Measurements from ENCODE around the gene MCM5.

The MCM5 gene

DNA sequence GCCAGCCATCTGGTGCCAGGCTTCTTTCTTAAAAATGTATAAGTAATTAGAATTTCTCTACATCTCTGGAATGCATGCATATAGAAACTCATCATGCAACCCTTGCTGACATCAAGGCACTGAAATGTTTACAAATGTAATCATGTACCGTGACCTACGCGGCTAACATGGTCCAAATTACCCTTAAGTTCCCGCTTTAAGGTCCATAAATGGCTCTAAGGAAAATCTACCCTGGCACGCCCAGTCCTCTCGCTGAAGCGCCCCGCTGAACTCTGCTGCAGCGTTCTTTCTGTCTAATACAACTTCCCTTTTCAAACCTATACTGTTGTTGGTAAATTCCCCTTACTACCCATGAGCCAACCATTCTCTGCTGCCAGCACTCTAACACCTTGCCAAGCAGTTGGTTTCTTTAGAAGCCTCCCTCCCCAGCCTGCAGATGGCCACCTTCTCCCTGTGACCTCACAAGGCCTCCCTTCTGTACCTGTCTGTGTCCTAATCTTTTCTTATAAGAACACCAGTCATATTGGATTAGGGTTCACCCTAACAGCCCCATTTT, 32.5 kb upstream of the MCM5 start:
- no peak overlapping the region for H3K4me3 Mint-ChIP-seq
- peaks cover 28% of the 10 kb centered on the region for H3K27me3 Mint-ChIP-seq
- no peak overlapping the region for H3K27ac Mint-ChIP-seq (ENCODE audit: low read depth)
- no peak for ATAC-seq (replicated peaks; ENCODE audit: extremely low read depth, poor library complexity, severe bottlenecking)
- H3K36me3 Mint-ChIP-seq (ENCODE audit: insufficient read depth), result peaks cover 13% of the 10 kb centered on the region
- peaks cover 7% of the 10 kb centered on the region for H3K4me1 Mint-ChIP-seq
- DNase-seq (ENCODE audit: low spot score in 2 of 2), result no peak
- no peaks in the 10 kb centered on the region for H3K9me3 Mint-ChIP-seq

GRCh38 chr22:35368386-35368785, 31.6 kb upstream of the MCM5 start:
- H3K27me3 Mint-ChIP-seq, result peaks cover 28% of the 10 kb centered on the region
- ATAC-seq (replicated peaks; ENCODE audit: extremely low read depth, poor library complexity, severe bottlenecking), result no peak
- no peak overlapping the region for H3K27ac Mint-ChIP-seq (ENCODE audit: low read depth)
- H3K4me3 Mint-ChIP-seq, result no peak overlapping the region
- no peak for DNase-seq (ENCODE audit: low spot score in 2 of 2)
- H3K9me3 Mint-ChIP-seq, result no peaks in the 10 kb centered on the region
- H3K36me3 Mint-ChIP-seq (ENCODE audit: insufficient read depth), result peaks cover 15% of the 10 kb centered on the region
- H3K4me1 Mint-ChIP-seq, result peaks cover 7% of the 10 kb centered on the region

DNA sequence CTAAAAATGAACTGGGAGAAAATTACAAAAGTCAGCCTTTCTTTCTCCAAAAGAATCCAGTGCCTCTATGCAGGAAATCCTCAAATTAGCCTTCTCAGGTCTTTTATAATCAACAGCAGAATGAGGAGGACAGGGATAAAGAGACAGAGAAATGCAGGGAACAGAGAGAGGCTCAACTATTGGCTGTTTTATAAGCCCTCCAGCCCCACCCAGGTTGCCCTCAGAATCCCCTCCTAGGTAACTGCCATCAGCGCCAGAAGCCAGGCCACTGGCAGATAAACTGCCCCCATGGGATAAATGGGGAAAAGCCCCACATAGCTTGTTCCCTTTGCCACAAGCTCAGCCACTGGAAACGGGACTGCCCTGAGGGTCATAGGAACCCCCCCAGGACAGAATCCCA, 29.9 kb upstream of the MCM5 start:
- H3K9me3 Mint-ChIP-seq, result no peaks in the 10 kb centered on the region
- H3K36me3 Mint-ChIP-seq (ENCODE audit: insufficient read depth), result peaks cover 15% of the 10 kb centered on the region
- H3K4me3 Mint-ChIP-seq, result no peak overlapping the region
- DNase-seq (ENCODE audit: low spot score in 2 of 2) (no peak), ATAC-seq (replicated peaks; ENCODE audit: extremely low read depth, poor library complexity, severe bottlenecking) (no peak)
- H3K27ac Mint-ChIP-seq (ENCODE audit: low read depth), result no peak overlapping the region
- peaks cover 7% of the 10 kb centered on the region for H3K4me1 Mint-ChIP-seq
- peaks cover 27% of the 10 kb centered on the region for H3K27me3 Mint-ChIP-seq

DNA sequence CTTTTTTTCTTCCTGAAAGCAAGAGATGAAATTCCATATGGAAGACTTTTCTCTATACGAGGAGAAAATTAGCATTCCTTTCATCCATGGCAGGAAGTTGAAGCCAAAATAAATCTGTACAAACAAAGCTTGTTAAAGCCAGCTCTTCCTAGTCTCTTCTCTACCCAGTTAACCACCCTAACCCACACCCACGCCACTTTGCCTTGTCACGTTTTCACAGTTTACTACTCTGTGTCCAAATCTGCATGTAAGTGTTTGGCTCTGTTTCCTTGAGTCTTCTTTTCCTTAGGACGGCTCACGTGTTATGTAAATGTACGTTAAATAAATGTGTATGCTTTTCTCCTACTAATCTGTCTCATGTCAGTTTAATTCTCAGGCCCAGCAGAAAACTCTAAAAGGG, 26.2 kb upstream of the MCM5 start:
- no peak overlapping the region for H3K4me3 Mint-ChIP-seq
- no peaks in the 10 kb centered on the region for H3K9me3 Mint-ChIP-seq
- ATAC-seq (replicated peaks; ENCODE audit: extremely low read depth, poor library complexity, severe bottlenecking) (no peak), DNase-seq (ENCODE audit: low spot score in 2 of 2) (no peak)
- H3K27me3 Mint-ChIP-seq, result peaks cover 5% of the 10 kb centered on the region
- H3K4me1 Mint-ChIP-seq, result peaks cover 7% of the 10 kb centered on the region
- H3K36me3 Mint-ChIP-seq (ENCODE audit: insufficient read depth), result peaks cover 15% of the 10 kb centered on the region
- no peak overlapping the region for H3K27ac Mint-ChIP-seq (ENCODE audit: low read depth)

DNA sequence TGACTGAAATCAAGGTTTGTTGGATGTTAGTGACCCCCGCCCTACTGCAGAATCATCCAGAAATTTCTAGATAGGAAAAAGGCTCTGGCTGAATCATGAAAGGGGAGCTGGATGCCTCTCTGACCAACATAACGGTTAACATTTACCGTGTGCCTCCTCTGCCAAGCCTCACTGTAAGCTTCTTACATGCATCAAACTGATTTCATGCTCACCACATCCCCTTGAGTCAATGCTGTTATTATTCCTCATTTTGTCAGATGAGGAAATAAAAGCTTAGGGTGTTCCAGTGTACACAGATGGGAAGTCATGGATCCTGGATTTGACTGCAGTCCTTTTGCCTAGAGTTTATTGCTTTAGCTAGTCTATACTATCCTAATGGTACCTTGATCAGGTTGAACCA, 24.9 kb upstream of the MCM5 start:
- DNase-seq (ENCODE audit: low spot score in 2 of 2) (no peak), ATAC-seq (replicated peaks; ENCODE audit: extremely low read depth, poor library complexity, severe bottlenecking) (no peak)
- peaks cover 15% of the 10 kb centered on the region for H3K36me3 Mint-ChIP-seq (ENCODE audit: insufficient read depth)
- H3K9me3 Mint-ChIP-seq, result no peaks in the 10 kb centered on the region
- H3K27ac Mint-ChIP-seq (ENCODE audit: low read depth), result no peak overlapping the region
- peaks cover 7% of the 10 kb centered on the region for H3K4me1 Mint-ChIP-seq
- no peak overlapping the region for H3K4me3 Mint-ChIP-seq
- peaks cover under 1% of the 10 kb centered on the region for H3K27me3 Mint-ChIP-seq

DNA sequence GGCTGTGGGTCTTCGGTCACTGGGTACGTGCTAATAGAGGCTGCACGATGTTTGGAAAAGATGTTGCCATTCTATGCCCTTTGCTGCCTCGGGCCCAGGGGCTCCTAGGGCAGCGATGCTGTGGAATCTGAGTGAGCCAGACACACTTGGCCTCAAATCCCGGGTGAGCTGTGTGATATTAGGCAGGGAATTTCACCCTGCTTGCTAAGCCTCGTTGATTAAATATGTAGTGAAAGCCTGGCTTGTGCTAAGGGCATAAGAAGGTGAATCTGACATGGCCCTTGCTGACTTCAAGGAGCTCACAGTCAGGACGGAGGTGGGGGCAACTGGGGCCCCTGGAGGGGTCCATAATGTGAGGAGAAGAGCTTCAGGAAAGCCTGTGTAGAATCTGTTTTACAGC, 24.4 kb upstream of the MCM5 start:
- Mint-ChIP-seq H3K9me3 (no peaks in the 10 kb centered on the region), H3K27me3 (peaks cover 5% of the 10 kb centered on the region), H3K36me3 (ENCODE audit: insufficient read depth) (peaks cover 14% of the 10 kb centered on the region), H3K27ac (ENCODE audit: low read depth) (no peak overlapping the region), H3K4me1 (peaks cover 11% of the 10 kb centered on the region), H3K4me3 (no peak overlapping the region)
- DNase-seq (ENCODE audit: low spot score in 2 of 2) (no peak), ATAC-seq (replicated peaks; ENCODE audit: extremely low read depth, poor library complexity, severe bottlenecking) (no peak)

- DNase-seq (ENCODE audit: low spot score in 2 of 2) (no peak), ATAC-seq (replicated peaks; ENCODE audit: extremely low read depth, poor library complexity, severe bottlenecking) (no peak)
- H3K4me1 Mint-ChIP-seq, result peaks cover 13% of the 10 kb centered on the region
- H3K36me3 Mint-ChIP-seq (ENCODE audit: insufficient read depth), result peaks cover 10% of the 10 kb centered on the region
- H3K4me3 Mint-ChIP-seq, result no peak overlapping the region
- H3K27me3 Mint-ChIP-seq, result peaks cover 7% of the 10 kb centered on the region
- H3K9me3 Mint-ChIP-seq, result no peaks in the 10 kb centered on the region
- H3K27ac Mint-ChIP-seq (ENCODE audit: low read depth), result no peak overlapping the region
Measured at GRCh38 chr22:35376728-35377472, 23.0 kb upstream of the MCM5 start.

GRCh38 chr22:35377735-35378134, 22.2 kb upstream of the MCM5 start:
- H3K36me3 Mint-ChIP-seq (ENCODE audit: insufficient read depth), result peaks cover 3% of the 10 kb centered on the region
- ATAC-seq (replicated peaks; ENCODE audit: extremely low read depth, poor library complexity, severe bottlenecking) (no peak), DNase-seq (ENCODE audit: low spot score in 2 of 2) (no peak)
- H3K4me1 Mint-ChIP-seq, result peaks cover 12% of the 10 kb centered on the region
- no peak overlapping the region for H3K27ac Mint-ChIP-seq (ENCODE audit: low read depth)
- H3K9me3 Mint-ChIP-seq, result no peaks in the 10 kb centered on the region
- H3K27me3 Mint-ChIP-seq, result peaks cover 7% of the 10 kb centered on the region
- no peak overlapping the region for H3K4me3 Mint-ChIP-seq

GRCh38 chr22:35378621-35379020, 21.3 kb upstream of the MCM5 start:
- Mint-ChIP-seq H3K9me3 (no peaks in the 10 kb centered on the region), H3K27ac (ENCODE audit: low read depth) (no peak overlapping the region), H3K4me1 (peaks cover 12% of the 10 kb centered on the region), H3K36me3 (ENCODE audit: insufficient read depth) (peaks cover 3% of the 10 kb centered on the region), H3K4me3 (no peak overlapping the region), H3K27me3 (peaks cover 14% of the 10 kb centered on the region)
- DNase-seq (ENCODE audit: low spot score in 2 of 2) (no peak), ATAC-seq (replicated peaks; ENCODE audit: extremely low read depth, poor library complexity, severe bottlenecking) (no peak)

GRCh38 chr22:35379146-35379993, 20.6 kb upstream of the MCM5 start:
- Mint-ChIP-seq H3K4me1 (peaks cover 12% of the 10 kb centered on the region), H3K27me3 (peaks cover 21% of the 10 kb centered on the region), H3K36me3 (ENCODE audit: insufficient read depth) (peaks cover 3% of the 10 kb centered on the region), H3K27ac (ENCODE audit: low read depth) (no peak overlapping the region), H3K4me3 (no peak overlapping the region), H3K9me3 (no peaks in the 10 kb centered on the region)
- ATAC-seq (replicated peaks; ENCODE audit: extremely low read depth, poor library complexity, severe bottlenecking), result no peak
- DNase-seq (ENCODE audit: low spot score in 2 of 2), result no peak

GRCh38 chr22:35380013-35380412, 19.9 kb upstream of the MCM5 start:
- Mint-ChIP-seq H3K4me3 (peak overlapping the region; percentile 70), H3K9me3 (no peaks in the 10 kb centered on the region), H3K27me3 (peaks cover 28% of the 10 kb centered on the region), H3K36me3 (ENCODE audit: insufficient read depth) (peaks cover 3% of the 10 kb centered on the region), H3K27ac (ENCODE audit: low read depth) (peak overlapping the region; percentile 49), H3K4me1 (peaks cover 12% of the 10 kb centered on the region)
- ATAC-seq (replicated peaks; ENCODE audit: extremely low read depth, poor library complexity, severe bottlenecking), result no peak
- DNase-seq (ENCODE audit: low spot score in 2 of 2), result no peak

- peak within 1 kb of the TSS; percentile 70 for H3K4me3 Mint-ChIP-seq
- peak within 1 kb of the TSS; percentile 49 for H3K27ac Mint-ChIP-seq (ENCODE audit: low read depth)
- H3K27me3 Mint-ChIP-seq, result peaks cover 31% of the 10 kb centered on the region
- DNase-seq (ENCODE audit: low spot score in 2 of 2) (peak; percentile 22 to 33), ATAC-seq (replicated peaks; ENCODE audit: extremely low read depth, poor library complexity, severe bottlenecking) (peak; percentile 79)
- H3K4me1 Mint-ChIP-seq, result peaks cover 12% of the 10 kb centered on the region
- H3K36me3 Mint-ChIP-seq (ENCODE audit: insufficient read depth), result peaks cover 3% of the 10 kb centered on the region
- H3K9me3 Mint-ChIP-seq, result no peaks in the 10 kb centered on the region
Measured at GRCh38 chr22:35380537-35381423, 19.2 kb upstream of the MCM5 start, which contains the start of gene HMOX1. Gene HMOX1 (plus strand): TSS chr22:35381096. CDS start chr22:35381174, 78 bp downstream.

Data from central memory CD8-positive, alpha-beta T cell (primary cell).